ENCODE results near the gene ZNF444. TPM values are rescaled to one million over a fixed set of nuclear protein-coding genes. Genes with fewer than 3 reads are reported as not detected.

The ZNF444 gene
- total RNA-seq, 1 experiment from 2014 or later: 31.7 TPM

DNA sequence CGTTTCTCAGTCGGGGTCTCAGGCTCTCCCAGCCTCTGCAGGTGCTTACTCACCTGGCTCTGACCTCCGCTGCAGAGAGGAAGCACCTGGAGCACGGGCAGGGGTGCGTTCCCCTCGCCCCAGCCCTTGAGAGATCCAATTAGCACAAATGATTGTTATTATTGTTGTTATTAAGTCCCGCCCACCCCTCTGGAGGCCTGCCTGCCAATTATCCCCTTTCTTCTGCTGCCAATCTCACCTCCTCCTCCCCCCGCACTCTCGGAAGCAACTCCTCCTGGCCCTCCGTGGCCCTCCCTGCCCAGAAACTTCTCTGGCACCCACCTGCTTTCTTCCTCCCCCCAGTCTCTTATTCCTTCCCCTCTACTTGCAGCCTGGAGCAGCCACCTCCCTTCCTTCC is 28.8 kb upstream of the ZNF444 start:
- H3K79me2 ChIP-seq (ENCODE audit: insufficient read depth, low read length): peaks cover 99% of the 10 kb centered on the region
- no peak overlapping the region for H3K27ac ChIP-seq (ENCODE audit: low read depth, low read length)
- no TSS peak for BruUV-seq (replicated peaks)
- H4K20me1 ChIP-seq (ENCODE audit: insufficient read depth): no peaks in the 10 kb centered on the region
- CTCF ChIA-PET: no interaction called here
- H3K4me1 ChIP-seq (ENCODE audit: control insufficient read depth in 1 of 2, insufficient read depth in 2 of 2, low read length in 2 of 2): no peaks in the 10 kb centered on the region
- POLR2A ChIA-PET: no interaction called here
- H3K4me2 ChIP-seq (ENCODE audit: low read length): no peak overlapping the region
- intact Hi-C loops (cut with micrococcal nuclease): no loop called here
- H3K4me3 ChIP-seq (replicated peaks in 1 of 2; ENCODE audit: low read depth in 1 of 2, low read length in 2 of 2): no peak overlapping the region
- no peak overlapping the region for H3K9ac ChIP-seq (ENCODE audit: low read length)
- ATAC-seq (no peak), DNase-seq (ENCODE audit: low read depth, low spot score) (no peak)
- H3K36me3 ChIP-seq (ENCODE audit: control insufficient read depth in 1 of 2, insufficient read depth in 2 of 2, low read length in 2 of 2): no peaks in the 10 kb centered on the region
- TF ChIP-seq ZNF274 (IDR thresholded peaks at IDR 0.05; ENCODE audit: low read depth, low read length) (no peak), SIN3A (IDR thresholded peaks at IDR 0.05; ENCODE audit: low read depth) (no peak)
- TF ChIP-seq, protein P1, sequence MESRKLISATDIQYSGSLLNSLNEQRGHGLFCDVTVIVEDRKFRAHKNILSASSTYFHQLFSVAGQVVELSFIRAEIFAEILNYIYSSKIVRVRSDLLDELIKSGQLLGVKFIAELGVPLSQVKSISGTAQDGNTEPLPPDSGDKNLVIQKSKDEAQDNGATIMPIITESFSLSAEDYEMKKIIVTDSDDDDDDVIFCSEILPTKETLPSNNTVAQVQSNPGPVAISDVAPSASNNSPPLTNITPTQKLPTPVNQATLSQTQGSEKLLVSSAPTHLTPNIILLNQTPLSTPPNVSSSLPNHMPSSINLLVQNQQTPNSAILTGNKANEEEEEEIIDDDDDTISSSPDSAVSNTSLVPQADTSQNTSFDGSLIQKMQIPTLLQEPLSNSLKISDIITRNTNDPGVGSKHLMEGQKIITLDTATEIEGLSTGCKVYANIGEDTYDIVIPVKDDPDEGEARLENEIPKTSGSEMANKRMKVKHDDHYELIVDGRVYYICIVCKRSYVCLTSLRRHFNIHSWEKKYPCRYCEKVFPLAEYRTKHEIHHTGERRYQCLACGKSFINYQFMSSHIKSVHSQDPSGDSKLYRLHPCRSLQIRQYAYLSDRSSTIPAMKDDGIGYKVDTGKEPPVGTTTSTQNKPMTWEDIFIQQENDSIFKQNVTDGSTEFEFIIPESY (IDR thresholded peaks at IDR 0.05; ENCODE audit: extremely low read depth, insufficient replicate concordance, low read length): no peak
- no peaks in the 10 kb centered on the region for H3K27me3 ChIP-seq (ENCODE audit: insufficient read depth, low read length)
- H3K9me3 ChIP-seq (ENCODE audit: control insufficient read depth in 1 of 2, insufficient read depth in 1 of 2, low read depth in 1 of 2, low read length in 2 of 2): no peaks in the 10 kb centered on the region
- no peak overlapping the region for H2AFZ ChIP-seq (ENCODE audit: low read depth, low read length, poor library complexity, severe bottlenecking)
- H3K9me2 ChIP-seq (ENCODE audit: insufficient read depth): no peaks in the 10 kb centered on the region
- RAD21 ChIA-PET (ENCODE audit: low non-redundant PET in 1 of 2, low total read pairs in 2 of 2, uncharacterized antibody in 2 of 2, unreplicated experiment in 2 of 2): no interaction called here

DNA sequence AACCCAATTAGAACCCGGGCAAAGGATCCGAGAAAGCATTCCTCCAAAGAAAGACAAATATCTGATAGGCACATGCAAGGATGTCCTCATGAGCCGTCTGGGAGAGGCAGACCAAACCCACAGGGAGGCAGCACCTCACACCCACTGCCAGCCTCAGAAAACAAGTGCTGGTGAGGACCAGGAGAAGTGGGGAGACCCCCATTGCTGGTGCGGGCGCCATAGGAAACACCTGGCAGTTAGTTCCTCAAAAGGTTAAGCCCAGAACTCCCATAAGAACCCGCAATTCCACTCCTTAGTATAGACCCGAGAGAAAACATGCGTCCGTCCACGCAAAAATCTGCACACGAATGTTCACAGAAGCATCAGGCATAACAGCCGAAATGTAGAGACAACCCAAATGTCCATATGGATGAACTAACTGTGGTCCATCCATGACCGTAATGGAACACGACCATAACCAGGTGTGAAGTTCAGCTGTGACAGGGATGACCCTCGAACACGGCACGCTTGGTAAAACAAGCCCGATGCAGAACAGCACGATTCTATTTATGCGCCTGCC is 27.9 kb upstream of the ZNF444 start:
- POLR2A ChIA-PET: no interaction called here
- RAD21 ChIA-PET (ENCODE audit: low non-redundant PET in 1 of 2, low total read pairs in 2 of 2, uncharacterized antibody in 2 of 2, unreplicated experiment in 2 of 2): no interaction called here
- no peak overlapping the region for H3K27ac ChIP-seq (ENCODE audit: low read depth, low read length)
- H3K4me2 ChIP-seq (ENCODE audit: low read length): no peak overlapping the region
- H3K4me3 ChIP-seq (replicated peaks in 1 of 2; ENCODE audit: low read depth in 1 of 2, low read length in 2 of 2): no peak overlapping the region
- 0 out of 4 replicates have a peak, but pooled peaks cover 0 to 3% of the 10 kb centered on the region in 2 experiments for H3K36me3 ChIP-seq (ENCODE audit: control insufficient read depth in 1 of 2, insufficient read depth in 2 of 2, low read length in 2 of 2)
- DNase-seq (ENCODE audit: low read depth, low spot score) (no peak), ATAC-seq (no peak)
- H3K9ac ChIP-seq (ENCODE audit: low read length): no peak overlapping the region
- intact Hi-C loops (cut with micrococcal nuclease): no loop called here
- no peaks in the 10 kb centered on the region for H3K9me2 ChIP-seq (ENCODE audit: insufficient read depth)
- TF ChIP-seq EZH2phosphoT487 (IDR thresholded peaks at IDR 0.05; ENCODE audit: borderline replicate concordance) (no peak), EZH2 (IDR thresholded peaks at IDR 0.05) (no peak), EGR1 (IDR thresholded peaks at IDR 0.05; ENCODE audit: low read depth) (no peak), POLR2A (IDR thresholded peaks at IDR 0.05; ENCODE audit: borderline replicate concordance, extremely low read depth, insufficient read depth, insufficient read length) (no peak)
- BruUV-seq (replicated peaks): no TSS peak
- H3K27me3 ChIP-seq (ENCODE audit: insufficient read depth, low read length): no peaks in the 10 kb centered on the region
- H3K79me2 ChIP-seq (ENCODE audit: insufficient read depth, low read length): peaks cover 99% of the 10 kb centered on the region
- no peaks in the 10 kb centered on the region for H3K9me3 ChIP-seq (ENCODE audit: control insufficient read depth in 1 of 2, insufficient read depth in 1 of 2, low read depth in 1 of 2, low read length in 2 of 2)
- CTCF ChIA-PET: no interaction called here
- no peaks in the 10 kb centered on the region for H4K20me1 ChIP-seq (ENCODE audit: insufficient read depth)
- H2AFZ ChIP-seq (ENCODE audit: low read depth, low read length, poor library complexity, severe bottlenecking): no peak overlapping the region
- H3K4me1 ChIP-seq (ENCODE audit: control insufficient read depth in 1 of 2, insufficient read depth in 2 of 2, low read length in 2 of 2): no peaks in the 10 kb centered on the region
